ENCODE results near the gene AKAP9. TPM values are rescaled to one million over a fixed set of nuclear protein-coding genes. Genes with fewer than 3 reads are reported as not detected.

Gene AKAP9
- total and polyA plus RNA-seq, 4 donors: 14.6 to 97.7 (median 57.0) TPM

- TF ChIP-seq ATF3 (IDR thresholded peaks at IDR 0.05) (no peak), SP1 (IDR thresholded peaks at IDR 0.05) (no peak), FOXA1 (IDR thresholded peaks at IDR 0.05) (no peak)
- WGBS: 87% methylated on average over 3 of the region's 3 CpGs
- H3K27me3 ChIP-seq (ENCODE audit: control insufficient read depth in 4 of 4, insufficient read depth in 4 of 4, low read length in 3 of 4): no peaks in the 10 kb centered on the region
- H3K9me3 ChIP-seq (ENCODE audit: control insufficient read depth in 4 of 4, low read length in 3 of 4): no peaks in the 10 kb centered on the region
- peaks cover 2 to 14% (median 6%) of the 10 kb centered on the region in 4 donors for H3K4me1 ChIP-seq (ENCODE audit: control insufficient read depth in 4 of 4, insufficient read depth in 4 of 4, low read length in 3 of 4)
- no peak overlapping the region for H3K27ac ChIP-seq (ENCODE audit: low read depth in 1 of 2, low read length in 2 of 2)
- H3K36me3 ChIP-seq (ENCODE audit: control insufficient read depth in 4 of 4, insufficient read depth in 3 of 4, low read depth in 1 of 4, low read length in 3 of 4): peaks cover 3 to 10% (median 6%) of the 10 kb centered on the region in 4 donors
- no peak overlapping the region for H3K9ac ChIP-seq (ENCODE audit: low read depth in 1 of 2, low read length in 2 of 2)
- DNase-seq (ENCODE audit: low spot score): no peak
- H3K4me3 ChIP-seq (ENCODE audit: low read depth in 1 of 3, low read length in 3 of 3): no peak overlapping the region
Observed at GRCh38 chr7:92052684-92053083, 112.0 kb downstream of the AKAP9 start.

GRCh38 chr7:92053312-92053711 lies 112.7 kb downstream of the AKAP9 start:
- Histone ChIP-seq H3K27ac (ENCODE audit: low read depth in 1 of 2, low read length in 2 of 2) (no peak overlapping the region), H3K4me1 (ENCODE audit: control insufficient read depth in 4 of 4, insufficient read depth in 4 of 4, low read length in 3 of 4) (peaks cover 2 to 19% (median 9%) of the 10 kb centered on the region in 4 donors), H3K27me3 (ENCODE audit: control insufficient read depth in 4 of 4, insufficient read depth in 4 of 4, low read length in 3 of 4) (no peaks in the 10 kb centered on the region), H3K4me3 (ENCODE audit: low read depth in 1 of 3, low read length in 3 of 3) (no peak overlapping the region), H3K9me3 (ENCODE audit: control insufficient read depth in 4 of 4, low read length in 3 of 4) (no peaks in the 10 kb centered on the region), H3K9ac (ENCODE audit: low read depth in 1 of 2, low read length in 2 of 2) (no peak overlapping the region), H3K36me3 (ENCODE audit: control insufficient read depth in 4 of 4, insufficient read depth in 3 of 4, low read depth in 1 of 4, low read length in 3 of 4) (peaks cover 3 to 10% (median 6%) of the 10 kb centered on the region in 4 donors)
- DNase-seq (ENCODE audit: low spot score): no peak
- no peak for TF ChIP-seq REST (IDR thresholded peaks at IDR 0.05)
- WGBS: 56% methylated on average over 2 of the region's 2 CpGs

- no peak for TF ChIP-seq REST (IDR thresholded peaks at IDR 0.05)
- TF ChIP-seq JUND (IDR thresholded peaks at IDR 0.05): no peak
- no peak for TF ChIP-seq ATF3 (IDR thresholded peaks at IDR 0.05)
Observed at GRCh38 chr7:92056286-92056685, 115.6 kb downstream of the AKAP9 start.

More at GRCh38 chr7:92056286-92056685, 115.6 kb downstream of the AKAP9 start:
- H3K4me1 ChIP-seq (ENCODE audit: control insufficient read depth in 4 of 4, insufficient read depth in 4 of 4, low read length in 3 of 4): peaks cover 2 to 25% (median 13%) of the 10 kb centered on the region in 4 donors
- WGBS: 37% methylated on average over 1 of the region's 1 CpG
- no peak overlapping the region for H3K4me3 ChIP-seq (ENCODE audit: low read depth in 1 of 3, low read length in 3 of 3)
- H3K9ac ChIP-seq (ENCODE audit: low read depth in 1 of 2, low read length in 2 of 2): no peak overlapping the region
- H3K27ac ChIP-seq (ENCODE audit: low read depth in 1 of 2, low read length in 2 of 2): no peak overlapping the region
- no peaks in the 10 kb centered on the region for H3K27me3 ChIP-seq (ENCODE audit: control insufficient read depth in 4 of 4, insufficient read depth in 4 of 4, low read length in 3 of 4)
- H3K9me3 ChIP-seq (ENCODE audit: control insufficient read depth in 4 of 4, low read length in 3 of 4): no peaks in the 10 kb centered on the region
- no peak for DNase-seq (ENCODE audit: low spot score)
- peaks cover 3 to 6% (median 4%) of the 10 kb centered on the region in 4 donors for H3K36me3 ChIP-seq (ENCODE audit: control insufficient read depth in 4 of 4, insufficient read depth in 3 of 4, low read depth in 1 of 4, low read length in 3 of 4)
